Endothelial cell of hepatic sinusoid (primary cell): ENCODE data around the gene EXOC6B.

Experiments
- in situ Hi-C: cut with HindIII; loops from 2 replicates; pipeline ENCODE4 v1.10.0; 2017; ENCODE audit warnings: low sequenced_read_pairs

Gene EXOC6B

DNA sequence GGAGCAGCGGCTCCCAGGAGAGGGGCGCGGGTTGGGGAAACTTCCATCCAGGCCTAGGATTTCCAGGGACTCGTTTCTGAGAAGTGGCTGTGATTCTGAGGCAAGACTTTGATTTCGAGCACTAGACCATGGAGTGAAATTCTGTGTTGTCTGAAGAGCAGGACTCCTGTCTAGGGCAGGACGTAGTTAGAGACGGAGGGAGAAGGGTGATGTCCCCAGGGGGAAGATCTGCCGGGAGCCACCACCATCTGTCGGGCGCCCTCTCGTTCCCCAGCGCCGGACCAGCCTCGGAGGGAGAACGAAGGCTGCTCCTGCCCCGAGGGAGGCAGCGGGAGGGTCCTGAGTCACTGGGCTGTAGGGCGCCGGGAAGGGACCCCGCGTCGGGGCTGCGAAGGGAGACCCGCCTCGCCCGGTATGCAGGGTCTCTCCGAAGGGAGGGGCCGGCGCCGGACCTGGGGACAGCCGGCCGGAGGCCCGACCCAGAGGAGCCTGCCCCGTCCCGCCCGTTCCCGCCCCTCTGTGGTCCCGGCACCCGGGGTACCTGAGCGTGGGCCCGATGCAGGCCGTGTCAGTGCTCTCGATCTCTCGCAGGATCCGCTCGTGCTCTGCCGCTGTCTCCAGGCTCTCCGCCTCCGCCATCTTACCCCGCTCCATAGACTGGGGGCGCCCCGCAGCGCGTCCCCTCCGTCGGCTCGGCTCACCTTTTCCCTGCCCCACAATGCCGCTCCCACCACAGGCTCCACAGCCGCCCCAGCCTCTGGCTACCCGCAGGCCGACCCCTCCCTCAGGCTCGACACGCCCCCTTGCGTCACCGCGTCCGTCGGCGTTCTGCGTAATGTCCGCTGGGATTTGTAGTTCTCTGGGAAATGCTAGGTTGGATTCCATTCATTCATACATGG is at the start of gene EXOC6B:
Gene EXOC6B, minus strand, starts transcription at position 777 of the 899 bp plus-strand sequence.
- in situ Hi-C loops, result no loop called here

DNA sequence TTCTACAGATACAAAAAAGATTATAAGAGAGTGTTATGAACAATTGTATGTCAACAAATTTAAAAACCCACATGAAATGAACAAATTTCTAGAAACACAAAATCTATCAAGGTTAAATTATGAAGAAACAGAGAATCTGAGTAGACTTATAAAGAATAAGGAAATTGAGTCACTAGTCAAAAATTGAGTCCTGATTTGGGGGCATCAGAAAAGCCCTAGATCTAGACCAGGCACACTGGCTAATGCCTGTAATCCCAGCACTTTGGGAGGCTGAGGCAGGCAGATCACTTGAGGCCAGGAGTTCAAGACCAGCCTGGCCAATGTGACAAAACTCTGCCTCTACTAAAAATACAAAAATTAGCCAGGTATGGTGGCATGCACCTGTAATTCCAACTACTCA is 46.0 kb upstream of the EXOC6B start:
- in situ Hi-C loops, result no loop called here

DNA sequence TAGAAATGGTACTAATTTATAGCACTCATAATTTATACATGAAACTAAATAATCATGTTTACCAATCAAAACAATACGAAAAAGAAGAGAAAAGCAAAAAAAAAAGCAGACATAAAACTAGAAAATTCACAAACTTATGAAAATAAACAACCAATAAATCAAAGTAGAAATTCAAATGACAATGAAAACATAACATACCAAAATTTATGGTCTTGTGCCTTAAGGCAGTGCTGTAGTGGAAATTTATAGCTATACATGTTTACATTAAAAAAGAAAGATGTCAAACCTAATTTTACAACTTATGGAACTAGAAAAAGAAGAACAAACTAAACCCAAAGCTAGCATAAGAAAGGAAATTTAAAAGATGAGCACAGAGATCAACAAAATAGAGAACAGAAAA is 45.2 kb upstream of the EXOC6B start:
- in situ Hi-C loops, result no loop called here

DNA sequence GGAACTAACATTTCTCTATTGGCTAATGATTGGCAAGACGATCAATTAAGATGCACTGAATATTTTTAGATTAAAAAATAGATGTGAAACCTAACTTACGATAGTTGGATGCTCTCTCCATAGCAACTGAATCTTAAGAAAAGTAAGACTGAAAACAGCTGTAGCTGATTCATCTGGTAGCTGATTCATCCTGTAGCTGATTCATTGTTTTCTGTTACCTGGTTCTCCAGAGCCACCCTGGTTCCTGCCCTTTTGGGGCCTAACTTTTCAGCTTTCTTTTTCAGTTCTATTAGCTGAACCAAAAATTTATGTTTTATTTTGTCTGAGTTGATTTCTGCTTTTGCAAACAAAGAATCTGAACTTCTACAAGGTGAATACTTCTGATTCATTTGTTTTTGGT is 38.7 kb upstream of the EXOC6B start:
- in situ Hi-C loops, result no loop called here

DNA sequence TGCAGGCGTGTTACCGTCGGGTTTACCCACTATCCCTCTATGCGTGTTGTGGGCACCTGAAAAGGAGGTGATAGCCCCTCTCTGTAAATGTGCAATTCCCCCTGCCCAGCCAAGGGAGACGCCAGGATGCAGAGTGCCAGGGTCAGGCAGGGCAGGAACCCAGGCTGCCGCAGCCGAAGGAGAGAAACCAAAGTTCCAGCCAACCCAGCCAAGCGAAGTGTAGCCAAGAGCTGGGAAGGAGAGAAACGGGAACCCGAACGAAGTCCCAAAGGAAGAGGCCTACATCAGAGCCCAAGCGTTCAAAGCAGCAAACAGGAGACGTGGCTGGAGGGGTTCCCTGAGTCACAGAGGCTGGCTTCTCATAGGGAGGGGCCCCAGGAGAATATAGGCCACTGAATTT is 37.2 kb upstream of the EXOC6B start:
- in situ Hi-C loops, result no loop called here

DNA sequence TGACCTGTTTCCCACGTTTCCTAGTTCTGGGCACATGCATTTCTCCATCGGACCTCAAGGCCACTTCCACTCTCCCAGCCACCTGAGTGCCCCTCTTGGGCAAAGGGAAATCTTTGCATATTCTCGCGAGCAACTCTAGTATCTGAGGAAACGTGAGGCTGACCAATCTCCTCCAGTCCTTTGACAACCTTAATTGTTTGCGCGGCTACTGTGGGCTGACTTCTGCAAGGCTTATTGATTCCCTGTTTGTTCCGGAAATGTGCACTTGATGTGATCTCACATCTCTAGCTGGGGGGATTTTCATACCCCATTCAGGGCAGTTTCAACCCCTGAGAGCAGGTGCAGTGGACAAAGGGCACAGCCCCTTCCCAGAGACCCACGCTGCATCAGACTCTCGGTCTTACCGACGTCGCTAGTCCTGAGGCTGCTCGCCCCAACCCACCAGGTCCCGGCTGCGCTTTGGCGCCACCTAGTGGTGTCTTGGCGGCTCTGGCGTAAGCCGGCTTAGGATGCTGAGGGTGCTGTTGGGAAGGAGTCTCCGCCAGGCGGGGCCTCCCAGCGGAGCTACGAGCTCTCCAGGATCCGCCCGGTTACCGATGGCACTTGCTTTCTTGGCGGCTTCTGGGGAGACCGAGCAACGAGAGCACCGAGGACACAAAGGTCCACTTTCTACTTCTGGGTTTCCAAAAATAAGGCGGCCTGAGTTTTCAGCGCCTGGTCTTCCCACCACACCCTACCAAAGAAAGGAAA is 36.6 kb upstream of the EXOC6B start:
- in situ Hi-C loops, result no loop called here

DNA sequence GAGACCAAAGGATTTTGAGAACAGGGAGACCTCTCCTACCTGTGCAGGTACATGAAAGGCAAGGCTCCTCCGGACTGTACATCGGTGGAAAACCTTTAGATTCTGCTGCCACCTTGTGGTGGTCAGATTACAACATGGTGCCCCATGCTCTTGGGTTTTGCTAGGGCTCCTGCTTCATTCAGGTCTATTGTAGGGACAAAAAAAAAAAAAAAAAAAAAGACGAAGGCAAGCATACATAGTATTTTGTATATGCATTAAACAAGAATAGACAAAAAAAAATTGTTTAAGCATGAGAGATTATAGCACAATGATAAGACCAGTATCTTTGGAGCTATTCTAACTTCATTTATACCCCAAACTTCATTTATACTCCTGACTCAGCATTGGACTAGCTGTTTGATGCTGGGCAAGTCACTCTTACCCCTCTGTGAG is 34.0 kb upstream of the EXOC6B start:
- in situ Hi-C loops, result no loop called here

DNA sequence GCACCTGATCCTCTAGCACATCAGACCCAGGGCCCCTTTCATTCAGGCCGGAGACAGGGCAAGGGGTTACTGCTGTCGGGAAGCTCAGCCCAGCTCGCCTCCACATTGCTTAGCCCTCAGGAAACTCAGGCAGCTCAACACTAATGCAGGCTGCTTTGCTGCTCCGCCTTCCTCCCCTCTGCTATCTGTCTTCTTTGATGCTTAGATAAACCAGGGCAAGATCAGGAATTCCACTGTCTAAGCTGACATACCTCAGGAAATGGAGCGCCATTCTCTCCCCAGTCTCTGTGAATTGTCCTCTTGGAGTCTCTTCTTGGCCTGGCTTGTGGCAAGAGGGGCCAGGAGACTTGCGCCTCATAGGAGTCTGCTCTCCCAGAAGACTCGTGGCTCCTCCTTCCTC is 25.5 kb upstream of the EXOC6B start:
- in situ Hi-C loops, result no loop called here

DNA sequence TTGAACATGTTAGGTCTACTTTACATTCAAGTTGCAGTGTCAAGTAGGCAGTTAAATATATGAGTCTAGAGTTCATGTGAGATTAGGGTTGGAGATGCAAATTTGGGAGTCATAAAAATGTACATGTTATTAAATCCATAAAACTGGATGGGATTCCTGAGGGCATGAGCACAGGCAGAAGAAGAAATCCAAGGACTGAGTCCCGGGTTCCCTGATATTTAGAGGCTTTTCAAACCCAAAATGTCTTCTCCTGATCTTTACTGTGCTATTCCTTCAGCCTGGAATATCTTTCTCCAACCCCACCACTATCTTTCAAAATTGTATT is 23.3 kb upstream of the EXOC6B start:
- in situ Hi-C loops, result no loop called here

DNA sequence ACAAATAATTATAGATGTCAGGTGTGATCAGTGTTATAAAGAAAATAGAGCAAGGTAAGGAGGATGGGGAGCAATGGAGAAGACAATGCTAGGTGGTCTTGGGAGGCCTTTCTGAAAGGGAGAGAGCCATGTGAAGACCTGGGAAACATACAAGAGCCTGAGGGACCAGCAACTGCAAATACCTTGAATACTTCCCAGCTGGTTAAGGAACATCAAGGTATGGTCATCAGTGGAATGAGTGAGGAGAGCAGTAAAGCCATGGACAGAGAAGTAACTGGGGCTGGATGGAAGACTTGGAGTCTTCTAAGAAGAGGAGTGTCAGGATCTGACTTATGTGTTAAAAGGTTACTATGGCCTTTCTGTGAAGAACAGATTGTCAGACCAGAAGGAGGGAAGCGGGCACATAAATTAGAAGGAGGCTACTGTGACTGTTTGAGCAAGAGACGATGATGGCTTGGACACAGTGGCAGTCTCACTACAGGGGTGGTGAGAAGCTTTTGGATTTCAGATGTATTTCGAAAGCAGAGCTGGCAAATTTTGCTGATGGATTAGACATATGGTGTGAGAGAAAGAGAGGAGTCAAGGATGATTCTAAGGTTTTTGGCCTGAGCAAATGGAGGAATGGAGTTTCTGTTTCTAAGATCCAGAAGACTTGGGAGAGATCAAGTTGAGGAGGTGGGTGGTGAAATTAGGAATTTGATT is 22.8 kb upstream of the EXOC6B start:
- in situ Hi-C loops, result no loop called here

DNA sequence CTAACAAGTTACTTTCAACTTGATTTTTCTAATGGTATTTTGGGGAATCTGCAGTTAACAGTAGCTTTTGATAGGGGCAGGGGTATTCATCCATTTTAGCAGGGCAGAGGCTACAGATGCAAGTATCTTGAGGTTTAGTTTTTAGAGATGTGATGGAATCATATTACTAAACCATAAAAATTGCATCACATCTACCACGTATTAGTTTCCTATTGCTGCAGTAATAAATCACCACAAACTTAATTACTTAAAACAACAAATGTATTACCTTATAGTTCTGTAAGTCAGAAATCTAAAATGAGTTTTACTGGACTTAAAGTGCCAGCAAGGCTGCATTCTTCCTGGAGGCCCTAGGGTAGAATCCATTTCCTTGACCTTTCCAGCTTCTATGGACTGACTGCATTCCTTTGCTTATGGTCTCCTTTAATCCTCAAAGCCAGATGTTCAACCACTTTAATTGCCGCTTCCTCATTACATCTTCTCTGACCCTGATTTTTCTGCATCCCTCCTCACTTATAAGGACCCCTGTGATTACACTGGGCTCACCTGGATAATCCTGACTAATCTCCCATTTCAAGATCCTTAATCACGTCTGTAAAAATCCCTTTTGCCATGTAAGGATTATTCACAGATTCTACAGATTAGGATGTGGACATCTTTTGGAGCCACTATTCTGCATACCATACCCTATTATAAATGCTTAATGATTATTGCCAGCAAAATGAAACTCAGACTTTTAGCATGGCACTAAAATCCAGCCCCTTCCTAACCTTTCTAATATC is 21.9 kb upstream of the EXOC6B start:
- in situ Hi-C loops, result no loop called here

DNA sequence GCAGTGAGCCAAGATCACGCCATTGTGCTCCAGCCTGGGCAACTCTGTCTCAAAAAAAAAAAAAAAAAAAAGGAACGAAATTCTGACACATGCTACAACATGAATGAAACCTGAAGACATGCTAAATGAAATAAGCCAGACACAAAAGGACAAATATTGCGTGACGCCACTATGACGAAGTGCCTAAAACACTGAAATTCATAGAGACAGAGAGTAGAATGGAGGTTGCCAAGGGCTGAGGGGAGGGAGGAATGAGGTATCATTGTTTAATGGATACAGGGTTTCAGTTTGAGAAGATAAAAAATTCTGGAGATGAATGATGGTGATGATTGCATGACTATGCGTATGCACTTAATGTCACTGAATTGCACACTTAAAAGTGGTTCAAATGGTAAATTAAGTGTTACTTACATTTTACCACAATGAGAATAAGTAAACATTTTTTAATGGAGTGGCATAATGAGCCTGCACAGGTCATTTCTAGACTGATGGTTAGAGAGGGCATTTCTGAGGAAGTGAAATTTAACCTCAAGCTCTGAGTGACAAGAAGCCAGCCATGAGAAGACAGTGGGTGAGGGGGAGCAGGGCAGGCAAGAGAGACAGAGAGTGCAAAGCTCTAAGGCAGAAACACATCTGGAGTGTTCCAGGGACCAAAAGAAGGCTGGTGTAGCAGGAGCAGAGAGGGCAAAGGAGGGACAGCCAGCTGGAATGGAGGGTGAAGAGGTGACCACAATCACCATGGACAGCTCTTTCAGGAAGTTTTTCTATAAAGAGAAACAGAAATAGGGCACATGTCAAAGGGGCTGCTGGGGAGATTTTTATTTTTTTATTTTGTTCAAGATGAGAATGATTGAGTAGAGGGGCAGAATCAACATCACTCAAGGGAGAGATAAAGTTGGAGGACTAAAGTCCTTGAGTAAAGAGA is 20.6 kb upstream of the EXOC6B start:
- in situ Hi-C loops, result no loop called here

DNA sequence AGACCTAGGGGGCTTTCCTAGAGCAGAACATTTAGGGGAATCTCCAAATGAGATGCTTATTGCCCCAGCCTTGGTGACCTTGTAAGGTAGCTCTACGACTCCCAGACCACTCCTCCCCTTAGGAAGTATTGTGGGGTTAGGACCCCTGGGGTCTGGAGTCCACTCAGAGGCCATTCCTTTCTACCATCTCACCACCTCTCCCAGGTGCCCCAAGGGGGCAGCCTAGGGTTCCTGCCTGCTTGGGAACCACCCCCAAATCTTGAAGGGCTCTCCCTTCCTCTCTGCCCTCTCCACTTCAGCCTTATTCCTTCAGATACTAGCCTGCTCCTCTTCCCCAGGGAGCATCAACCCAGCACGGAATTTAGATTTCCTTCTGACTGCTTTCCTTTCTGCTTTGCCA is 17.5 kb upstream of the EXOC6B start:
- in situ Hi-C loops, result no loop called here

DNA sequence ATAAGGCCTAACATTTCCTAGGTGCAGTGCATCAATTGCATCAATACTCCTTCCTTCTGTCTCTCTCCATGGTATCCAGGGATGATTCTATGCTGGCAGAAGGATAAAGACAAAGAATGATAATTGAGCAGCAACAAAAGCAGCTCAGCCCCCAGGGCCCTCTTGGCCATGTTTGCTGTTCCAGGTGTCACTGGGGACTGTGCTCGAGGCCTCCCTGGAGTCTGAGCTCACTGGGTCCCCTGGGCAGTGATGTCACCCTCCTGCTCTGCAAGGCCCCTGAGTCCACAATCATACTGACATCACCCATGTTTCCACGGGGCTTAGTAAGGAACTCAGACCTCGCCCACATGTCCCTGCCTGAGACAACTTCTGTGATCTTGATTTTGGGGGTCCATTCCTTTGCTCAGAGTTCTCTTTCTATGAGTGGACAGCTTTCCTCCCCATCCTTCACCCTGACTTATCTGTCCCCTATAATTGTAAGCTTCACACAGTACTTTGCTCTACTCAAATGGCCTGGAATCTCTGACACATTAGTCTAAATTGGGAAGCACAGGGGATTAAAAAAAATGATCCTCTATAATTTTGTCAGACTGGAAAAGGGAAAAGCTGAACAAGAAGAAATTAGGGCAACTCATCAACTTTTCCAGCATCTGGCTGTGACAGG is 15.8 kb upstream of the EXOC6B start:
- in situ Hi-C loops, result no loop called here

DNA sequence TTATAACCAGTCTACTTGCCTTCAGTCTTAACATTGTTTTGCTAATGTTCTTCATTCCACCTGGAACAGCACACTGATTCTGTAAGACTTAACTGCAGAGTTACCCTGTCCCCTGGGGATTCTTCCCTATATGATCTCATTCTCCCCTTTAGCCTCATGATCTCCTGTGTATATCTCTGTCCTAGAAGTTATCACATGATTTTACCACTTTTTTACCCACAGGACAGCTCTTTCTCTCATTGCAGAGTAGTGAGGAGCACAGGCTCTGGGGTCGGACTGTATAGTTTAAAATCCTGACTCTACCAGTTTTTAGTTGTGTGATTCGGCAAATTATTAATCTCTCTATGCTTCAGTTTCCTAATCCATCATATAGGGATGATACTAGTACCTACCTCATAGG is 14.2 kb upstream of the EXOC6B start:
- in situ Hi-C loops, result no loop called here

DNA sequence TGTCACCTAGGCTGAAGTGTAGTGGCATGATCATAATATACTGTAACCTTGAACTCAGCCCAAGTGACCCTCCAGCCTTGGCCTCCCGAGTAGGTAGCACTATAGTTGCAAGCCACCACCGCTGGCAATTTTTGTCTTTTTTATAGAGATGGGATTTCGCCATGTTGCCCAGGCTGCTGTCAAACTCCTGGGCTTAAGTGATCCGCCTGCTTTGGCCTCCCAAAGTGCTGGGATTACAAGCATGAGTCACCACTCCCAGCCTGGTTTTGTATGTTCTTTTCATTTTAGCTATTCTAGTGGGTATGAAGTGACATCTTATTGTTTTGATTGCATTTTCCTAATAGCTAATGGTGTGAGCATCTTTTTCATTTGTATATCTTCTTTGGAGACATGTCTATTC is 11.3 kb upstream of the EXOC6B start:
- in situ Hi-C loops, result no loop called here

DNA sequence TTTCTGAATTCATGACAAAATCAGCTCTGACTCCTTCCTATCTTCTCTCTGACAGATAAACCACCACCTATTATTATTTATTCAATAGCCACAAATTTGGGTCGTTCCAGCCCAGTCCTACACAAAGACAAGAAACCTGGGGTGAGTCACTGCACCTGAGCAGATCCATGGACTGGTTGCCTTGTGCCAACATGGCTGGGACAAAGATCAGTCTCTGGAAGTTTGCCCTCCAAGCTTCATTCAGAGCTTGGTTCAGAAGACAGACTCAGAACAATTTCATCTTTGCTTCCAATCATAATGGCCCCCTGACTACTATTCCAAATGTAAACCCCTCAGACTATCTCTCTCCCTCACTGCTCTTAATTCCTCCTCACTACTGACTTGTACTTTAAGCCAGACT is 9.6 kb upstream of the EXOC6B start:
- in situ Hi-C loops, result no loop called here

DNA sequence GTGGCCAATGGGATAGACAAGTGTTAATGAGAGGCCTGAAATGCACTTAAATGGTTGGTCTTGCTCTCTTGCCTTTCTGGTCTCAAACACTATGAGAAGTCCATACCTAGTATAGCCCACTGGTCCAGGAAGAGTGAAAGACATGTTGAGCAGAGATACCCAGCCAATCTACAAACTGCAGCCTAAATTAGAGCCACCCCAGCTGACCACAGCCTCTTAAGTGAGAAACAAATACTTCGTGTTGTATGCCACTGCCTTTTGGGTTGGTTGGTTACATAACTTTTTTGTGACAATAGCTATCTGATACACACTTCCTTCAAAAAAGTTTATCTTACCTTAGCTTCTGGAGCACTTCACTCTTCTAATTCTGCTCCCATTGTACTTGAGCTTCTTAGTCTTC is 8.8 kb upstream of the EXOC6B start:
- in situ Hi-C loops, result no loop called here

DNA sequence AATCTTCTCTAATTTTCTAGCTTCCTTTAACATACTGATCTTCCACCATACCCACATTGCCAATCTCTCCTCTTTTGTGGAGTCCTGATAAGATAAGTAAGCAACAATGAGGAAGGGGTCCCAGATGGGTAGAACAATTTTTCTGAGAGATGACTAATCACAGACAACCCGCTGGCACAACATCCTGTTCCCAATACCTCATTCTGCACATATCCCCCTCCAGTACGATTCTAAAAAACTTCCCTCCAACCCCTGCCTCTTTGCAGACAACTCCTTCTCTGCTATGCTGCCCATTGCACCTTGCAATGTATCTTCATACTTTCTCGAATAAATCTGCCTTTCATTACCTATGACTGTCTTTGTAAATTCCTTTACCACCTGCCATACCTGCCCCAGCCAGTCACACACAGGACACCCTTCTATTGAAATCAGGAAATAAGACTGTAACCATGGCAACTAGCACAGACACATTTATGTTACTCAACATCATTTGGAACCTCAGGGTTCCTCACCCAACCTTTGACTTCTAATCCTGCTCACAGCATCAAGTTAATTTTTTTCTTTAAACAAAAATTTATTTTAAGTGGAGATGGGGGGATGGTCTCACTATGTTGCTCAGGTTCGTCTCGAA is 7.4 kb upstream of the EXOC6B start:
- in situ Hi-C loops, result no loop called here
